ENCODE data around the gene OR8U1. TPM values are rescaled to one million over a fixed set of nuclear protein-coding genes. Genes with fewer than 3 reads are reported as not detected.
"Not testable (repeated sequence)": the region's sequence is repeated elsewhere in the genome, so short reads cannot be mapped to it uniquely, and the experiment has no call there.

OR8U1 gene
- polyA plus RNA-seq, 1 donor from 2014 or later = not detected

- H3K9me2 ChIP-seq (ENCODE audit: insufficient read depth, low read length); H3K27me3 ChIP-seq (ENCODE audit: insufficient read depth, low read depth, low read length); H3K9me3 ChIP-seq (ENCODE audit: low read length); H2AFZ ChIP-seq (ENCODE audit: low read depth, low read length); H3K4me3 ChIP-seq (ENCODE audit: low read length); H3K4me2 ChIP-seq (ENCODE audit: low read length); H3K9ac ChIP-seq (ENCODE audit: low read length); H4K20me1 ChIP-seq (ENCODE audit: insufficient read depth); H3F3A ChIP-seq (ENCODE audit: insufficient read depth, low read length, poor library complexity, severe bottlenecking); H3K79me2 ChIP-seq (replicated peaks; ENCODE audit: insufficient read depth, low read length); H3K36me3 ChIP-seq (ENCODE audit: insufficient read depth, low read length); H3K27ac ChIP-seq (ENCODE audit: low read length): not testable (repeated sequence)
Measured at GRCh38 chr11:56401858-56402461, 26.5 kb downstream of the OR8U1 start.

DNA sequence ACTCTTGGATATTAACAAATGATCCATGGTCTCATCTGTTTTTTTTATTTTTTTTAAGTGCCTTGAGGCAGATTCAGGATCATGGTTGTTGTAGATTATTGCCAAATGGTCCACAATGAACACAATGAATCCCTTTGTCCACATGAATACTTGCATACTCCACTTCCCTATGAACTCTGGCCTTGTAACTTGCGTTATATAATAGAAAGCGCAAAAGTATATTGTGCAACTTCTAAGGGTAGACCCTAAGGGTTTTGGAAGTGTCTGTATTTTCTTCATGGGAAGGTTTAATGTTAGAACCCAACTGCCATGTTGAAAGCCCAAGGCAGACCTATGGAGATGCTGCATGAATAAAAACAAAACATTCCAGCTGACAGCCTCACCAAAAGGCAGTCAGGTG lies 29.0 kb downstream of the OR8U1 start:
- H4K20me1 ChIP-seq (ENCODE audit: insufficient read depth) = no peaks in the 10 kb centered on the region
- no peaks in the 10 kb centered on the region for H3K36me3 ChIP-seq (ENCODE audit: insufficient read depth, low read length)
- H2AFZ ChIP-seq (ENCODE audit: low read depth, low read length) = no peak overlapping the region
- no peak overlapping the region for H3K4me3 ChIP-seq (ENCODE audit: low read length)
- H3K9me3 ChIP-seq (ENCODE audit: low read length) = no peaks in the 10 kb centered on the region
- H3K79me2 ChIP-seq (replicated peaks; ENCODE audit: insufficient read depth, low read length) = no peaks in the 10 kb centered on the region
- no peak overlapping the region for H3K9ac ChIP-seq (ENCODE audit: low read length)
- H3K27ac ChIP-seq (ENCODE audit: low read length) = no peak overlapping the region
- TF ChIP-seq REST (IDR thresholded peaks at IDR 0.05; ENCODE audit: borderline replicate concordance) = no peak
- TF ChIP-seq SMC3 (conservative IDR thresholded peaks at IDR 0.05; ENCODE audit: poor library complexity) = no peak
- no peak for TF ChIP-seq POLR2AphosphoS5 (IDR thresholded peaks at IDR 0.05)
- TF ChIP-seq TAF1 (IDR thresholded peaks at IDR 0.05; ENCODE audit: low read depth) = no peak
- no peak for TF ChIP-seq CTCF (IDR thresholded peaks at IDR 0.05; ENCODE audit: poor library complexity, severe bottlenecking)
- TF ChIP-seq RAD21 (conservative IDR thresholded peaks at IDR 0.05) = no peak
- no peaks in the 10 kb centered on the region for H3K27me3 ChIP-seq (ENCODE audit: insufficient read depth, low read depth, low read length)
- no peaks in the 10 kb centered on the region for H3K9me2 ChIP-seq (ENCODE audit: insufficient read depth, low read length)
- no peak overlapping the region for H3K4me2 ChIP-seq (ENCODE audit: low read length)
- H3F3A ChIP-seq (ENCODE audit: insufficient read depth, low read length, poor library complexity, severe bottlenecking) = no peaks in the 10 kb centered on the region

GRCh38 chr11:56410801-56411200 lies 35.4 kb downstream of the OR8U1 start:
- no peak overlapping the region for H3K9ac ChIP-seq (ENCODE audit: low read length)
- TF ChIP-seq RAD21 (conservative IDR thresholded peaks at IDR 0.05) (no peak), TAF1 (IDR thresholded peaks at IDR 0.05; ENCODE audit: low read depth) (no peak), REST (IDR thresholded peaks at IDR 0.05; ENCODE audit: borderline replicate concordance) (peak; percentile 78), MXI1 (conservative IDR thresholded peaks at IDR 0.05; ENCODE audit: poor library complexity, severe bottlenecking) (no peak), POLR2AphosphoS5 (IDR thresholded peaks at IDR 0.05) (peak; percentile 52), SMC3 (conservative IDR thresholded peaks at IDR 0.05; ENCODE audit: poor library complexity) (no peak), EP300 (conservative IDR thresholded peaks at IDR 0.05; ENCODE audit: poor library complexity, severe bottlenecking) (peak; percentile 60)
- peak overlapping the region; percentile 12 for H3K4me3 ChIP-seq (ENCODE audit: low read length)
- H3K36me3 ChIP-seq (ENCODE audit: insufficient read depth, low read length) = no peaks in the 10 kb centered on the region
- H3F3A ChIP-seq (ENCODE audit: insufficient read depth, low read length, poor library complexity, severe bottlenecking) = no peaks in the 10 kb centered on the region
- H3K9me2 ChIP-seq (ENCODE audit: insufficient read depth, low read length) = no peaks in the 10 kb centered on the region
- no peaks in the 10 kb centered on the region for H4K20me1 ChIP-seq (ENCODE audit: insufficient read depth)
- H3K27ac ChIP-seq (ENCODE audit: low read length) = peak overlapping the region; percentile 36
- H3K9me3 ChIP-seq (ENCODE audit: low read length) = no peaks in the 10 kb centered on the region
- H3K79me2 ChIP-seq (replicated peaks; ENCODE audit: insufficient read depth, low read length) = no peaks in the 10 kb centered on the region
- H3K27me3 ChIP-seq (ENCODE audit: insufficient read depth, low read depth, low read length) = no peaks in the 10 kb centered on the region
- no peak overlapping the region for H2AFZ ChIP-seq (ENCODE audit: low read depth, low read length)
- H3K4me2 ChIP-seq (ENCODE audit: low read length) = no peak overlapping the region

Data from neural cell (in vitro differentiated cells).